G401.6 (cell line): ENCODE results near the gene ZNF609.

Experiments used
- FAIRE-seq: peaks from 2 replicates; lab custom pipeline; 2012; peaks lifted over from hg19 to GRCh38; lab: Jason Lieb, UNC

The ZNF609 gene

GRCh38 chr15:64460206-64460723 is at the start of gene ZNF609:
ZNF609 (plus strand) TSS chr15:64460578; CDS start chr15:64499420, 38,842 bp downstream.
- peak; percentile 92 for FAIRE-seq

GRCh38 chr15:64412216-64412615 is 48.2 kb upstream of the ZNF609 start:
- no peak for FAIRE-seq

- no peak for FAIRE-seq
Measured at GRCh38 chr15:64422697-64423096, 37.7 kb upstream of the ZNF609 start.

- no peak for FAIRE-seq
Measured at GRCh38 chr15:64423970-64424369, 36.4 kb upstream of the ZNF609 start.

GRCh38 chr15:64425221-64425620 is 35.2 kb upstream of the ZNF609 start:
- FAIRE-seq, result no peak

GRCh38 chr15:64426845-64427465 is 33.4 kb upstream of the ZNF609 start:
- peak; percentile 85 for FAIRE-seq

GRCh38 chr15:64429448-64429847 is 30.9 kb upstream of the ZNF609 start:
- FAIRE-seq, result no peak

- no peak for FAIRE-seq
Measured at GRCh38 chr15:64430000-64430735, 30.2 kb upstream of the ZNF609 start.

GRCh38 chr15:64437982-64438381 is 22.4 kb upstream of the ZNF609 start:
- no peak for FAIRE-seq

- FAIRE-seq, result no peak
Measured at GRCh38 chr15:64438653-64439447, 21.5 kb upstream of the ZNF609 start.

GRCh38 chr15:64441852-64442251 is 18.5 kb upstream of the ZNF609 start:
- no peak for FAIRE-seq

GRCh38 chr15:64443016-64443415 is 17.4 kb upstream of the ZNF609 start:
- no peak for FAIRE-seq

- FAIRE-seq, result no peak
Measured at GRCh38 chr15:64443747-64444621, 16.4 kb upstream of the ZNF609 start.

- peak; percentile 15 for FAIRE-seq
Measured at GRCh38 chr15:64444836-64445235, 15.5 kb upstream of the ZNF609 start.

GRCh38 chr15:64447536-64448315 is 12.7 kb upstream of the ZNF609 start:
- no peak for FAIRE-seq

- FAIRE-seq, result no peak
Measured at GRCh38 chr15:64452988-64453688, 7.2 kb upstream of the ZNF609 start.

GRCh38 chr15:64453689-64454037 is 6.7 kb upstream of the ZNF609 start:
- no peak for FAIRE-seq

GRCh38 chr15:64454282-64454681 is 6.1 kb upstream of the ZNF609 start:
- FAIRE-seq, result no peak

- FAIRE-seq, result no peak
Measured at GRCh38 chr15:64455961-64456371, 4.4 kb upstream of the ZNF609 start.

GRCh38 chr15:64456634-64457108 is 3.7 kb upstream of the ZNF609 start:
- FAIRE-seq, result no peak
